Measurements from ENCODE around the gene CST7.

The CST7 gene

DNA sequence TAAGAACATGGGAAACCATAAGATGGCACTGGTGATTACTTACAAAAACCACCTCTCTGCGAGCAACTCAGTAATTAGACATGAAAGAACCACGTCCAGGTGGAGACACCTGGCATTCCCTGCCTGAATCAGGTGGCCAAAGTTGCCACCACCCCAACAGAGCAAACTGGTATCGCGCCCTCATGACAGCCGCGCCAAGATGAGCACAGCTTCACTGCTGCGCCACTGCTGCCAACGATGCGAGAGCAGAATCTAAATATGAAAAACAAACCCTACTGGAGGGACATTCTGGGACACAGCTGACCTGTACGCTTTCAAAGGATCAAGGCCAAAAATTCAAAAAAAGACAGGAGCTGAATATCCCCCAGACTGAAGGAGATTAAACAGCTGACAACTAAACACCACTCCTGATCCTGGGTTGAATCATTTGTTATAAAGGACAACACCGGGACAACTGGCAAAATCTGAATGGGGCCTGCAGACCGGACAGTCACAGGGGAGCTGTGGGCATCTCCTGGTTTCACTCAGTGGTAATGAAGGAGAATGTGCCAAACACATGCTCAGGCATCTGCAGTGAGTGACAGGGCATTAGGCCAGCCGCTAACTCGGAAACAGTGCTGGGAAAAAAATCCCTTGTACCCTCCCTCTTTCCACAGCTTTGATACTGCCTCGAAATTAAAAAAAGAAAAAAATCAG lies 17.4 kb downstream of the CST7 start:
- Histone ChIP-seq H3K4me1 (ENCODE audit: control insufficient read depth, low read length) (no peaks in the 10 kb centered on the region), H3K4me3 (ENCODE audit: low read length) (no peak overlapping the region), H3K4me2 (ENCODE audit: low read length) (no peak overlapping the region), H4K20me1 (ENCODE audit: control insufficient read depth, insufficient read depth, low read depth, low read length) (no peaks in the 10 kb centered on the region; the same call in 1 of the 2 replicates), H3F3A (ENCODE audit: control insufficient read depth, insufficient read depth) (no peaks in the 10 kb centered on the region), H3K27ac (ENCODE audit: low read depth, low read length) (no peak overlapping the region), H3K9me3 (ENCODE audit: control insufficient read depth, insufficient read depth, low read length) (no peaks in the 10 kb centered on the region), H3K9me2 (replicated peaks; ENCODE audit: control insufficient read depth, low read length) (no peaks in the 10 kb centered on the region), H3K79me2 (ENCODE audit: control insufficient read depth, low read length) (no peaks in the 10 kb centered on the region), H3K27me3 (ENCODE audit: control insufficient read depth, low read length) (no peaks in the 10 kb centered on the region), H3K36me3 (ENCODE audit: control insufficient read depth, low read length) (peaks cover 51% of the 10 kb centered on the region)
- no peak for TF ChIP-seq EZH2phosphoT487 (IDR thresholded peaks at IDR 0.05; ENCODE audit: borderline replicate concordance, low read length)
- TF ChIP-seq, protein P1, sequence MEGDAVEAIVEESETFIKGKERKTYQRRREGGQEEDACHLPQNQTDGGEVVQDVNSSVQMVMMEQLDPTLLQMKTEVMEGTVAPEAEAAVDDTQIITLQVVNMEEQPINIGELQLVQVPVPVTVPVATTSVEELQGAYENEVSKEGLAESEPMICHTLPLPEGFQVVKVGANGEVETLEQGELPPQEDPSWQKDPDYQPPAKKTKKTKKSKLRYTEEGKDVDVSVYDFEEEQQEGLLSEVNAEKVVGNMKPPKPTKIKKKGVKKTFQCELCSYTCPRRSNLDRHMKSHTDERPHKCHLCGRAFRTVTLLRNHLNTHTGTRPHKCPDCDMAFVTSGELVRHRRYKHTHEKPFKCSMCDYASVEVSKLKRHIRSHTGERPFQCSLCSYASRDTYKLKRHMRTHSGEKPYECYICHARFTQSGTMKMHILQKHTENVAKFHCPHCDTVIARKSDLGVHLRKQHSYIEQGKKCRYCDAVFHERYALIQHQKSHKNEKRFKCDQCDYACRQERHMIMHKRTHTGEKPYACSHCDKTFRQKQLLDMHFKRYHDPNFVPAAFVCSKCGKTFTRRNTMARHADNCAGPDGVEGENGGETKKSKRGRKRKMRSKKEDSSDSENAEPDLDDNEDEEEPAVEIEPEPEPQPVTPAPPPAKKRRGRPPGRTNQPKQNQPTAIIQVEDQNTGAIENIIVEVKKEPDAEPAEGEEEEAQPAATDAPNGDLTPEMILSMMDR (IDR thresholded peaks at IDR 0.05; ENCODE audit: low read depth, low read length, poor library complexity, severe bottlenecking) = no peak

DNA sequence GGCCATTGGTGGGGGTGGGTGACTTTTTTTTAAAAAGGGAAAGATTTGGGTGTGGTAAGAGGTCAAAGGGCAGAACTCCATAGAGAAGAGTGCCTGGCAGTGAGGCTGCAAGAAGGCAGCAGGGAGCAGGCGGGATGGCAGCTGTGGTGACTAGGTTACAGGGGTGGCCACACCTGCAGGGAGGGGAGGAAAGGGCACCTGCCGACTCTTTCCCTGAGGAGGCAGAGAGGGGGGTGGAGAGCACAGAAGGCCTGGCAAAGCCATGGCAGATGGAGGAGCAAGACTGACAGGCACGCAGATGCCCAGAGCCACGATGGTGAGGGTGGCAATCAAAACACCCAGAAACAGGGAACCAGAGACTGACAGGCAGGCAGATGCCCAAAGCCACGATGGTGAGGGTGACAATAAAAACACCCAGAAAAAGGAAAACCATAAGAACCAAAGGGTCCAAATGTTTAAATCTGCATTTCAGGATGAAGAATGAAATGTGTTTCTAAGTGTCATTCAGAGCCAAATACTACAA lies 19.3 kb downstream of the CST7 start:
- no peaks in the 10 kb centered on the region for H3K4me1 ChIP-seq (ENCODE audit: control insufficient read depth, low read length)
- no peak overlapping the region for H3K4me2 ChIP-seq (ENCODE audit: low read length)
- no peaks in the 10 kb centered on the region; the same call in 1 of the 2 replicates for H4K20me1 ChIP-seq (ENCODE audit: control insufficient read depth, insufficient read depth, low read depth, low read length)
- no peaks in the 10 kb centered on the region for H3K79me2 ChIP-seq (ENCODE audit: control insufficient read depth, low read length)
- H3K36me3 ChIP-seq (ENCODE audit: control insufficient read depth, low read length) = peaks cover 64% of the 10 kb centered on the region
- H3K9me2 ChIP-seq (replicated peaks; ENCODE audit: control insufficient read depth, low read length) = no peaks in the 10 kb centered on the region
- no peaks in the 10 kb centered on the region for H3K27me3 ChIP-seq (ENCODE audit: control insufficient read depth, low read length)
- no peaks in the 10 kb centered on the region for H3F3A ChIP-seq (ENCODE audit: control insufficient read depth, insufficient read depth)
- no peak for TF ChIP-seq EZH2phosphoT487 (IDR thresholded peaks at IDR 0.05; ENCODE audit: borderline replicate concordance, low read length)
- TF ChIP-seq, protein P1 (IDR thresholded peaks at IDR 0.05; ENCODE audit: low read depth, low read length, poor library complexity, severe bottlenecking) = no peak
- H3K9me3 ChIP-seq (ENCODE audit: control insufficient read depth, insufficient read depth, low read length) = no peaks in the 10 kb centered on the region
- H3K4me3 ChIP-seq (ENCODE audit: low read length) = no peak overlapping the region
- H3K27ac ChIP-seq (ENCODE audit: low read depth, low read length) = no peak overlapping the region

DNA sequence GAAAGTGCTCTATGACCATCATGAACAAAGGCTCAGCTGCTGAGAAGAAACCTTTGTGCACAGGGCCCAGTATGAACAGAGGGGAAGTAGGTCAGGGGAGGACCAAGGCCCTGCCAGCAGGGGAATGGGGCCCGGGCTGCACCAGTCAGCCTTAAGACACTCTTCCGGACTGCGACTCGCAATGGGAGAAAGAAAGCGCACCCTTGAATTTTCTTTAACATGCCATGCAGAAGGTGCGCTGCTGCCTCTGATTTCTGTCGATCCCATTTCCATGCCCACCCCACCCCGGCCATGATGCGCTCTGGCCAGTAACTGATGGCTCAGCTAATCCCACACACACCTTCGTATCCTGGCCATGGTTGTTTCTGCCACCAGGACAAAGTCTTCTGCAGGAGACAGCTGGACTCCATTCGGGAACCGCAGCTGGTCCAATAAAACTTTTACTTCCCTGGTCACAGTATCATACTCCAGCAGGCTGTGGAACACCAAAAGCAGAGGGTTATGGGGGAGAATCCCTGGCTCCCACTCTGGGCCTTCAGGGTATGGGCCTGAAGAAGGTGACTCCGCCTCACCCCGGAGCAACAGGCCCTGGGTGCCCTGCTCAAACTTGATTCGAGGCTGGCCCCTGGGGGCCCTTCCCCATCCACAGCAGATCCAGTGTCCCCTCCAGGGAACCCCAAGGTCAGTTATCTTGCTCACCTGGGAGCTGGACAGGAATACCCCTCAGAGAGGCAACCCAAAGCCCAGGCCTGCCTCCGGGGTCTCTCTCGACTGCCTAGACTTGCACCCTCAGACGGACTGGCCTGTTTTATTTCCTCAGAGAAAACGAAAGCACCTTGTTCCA lies 20.3 kb downstream of the CST7 start:
- H3K9me2 ChIP-seq (replicated peaks; ENCODE audit: control insufficient read depth, low read length) = no peaks in the 10 kb centered on the region
- no peaks in the 10 kb centered on the region for H3K27me3 ChIP-seq (ENCODE audit: control insufficient read depth, low read length)
- H3K9me3 ChIP-seq (ENCODE audit: control insufficient read depth, insufficient read depth, low read length) = no peaks in the 10 kb centered on the region
- H3F3A ChIP-seq (ENCODE audit: control insufficient read depth, insufficient read depth) = no peaks in the 10 kb centered on the region
- no peaks in the 10 kb centered on the region for H3K79me2 ChIP-seq (ENCODE audit: control insufficient read depth, low read length)
- no peaks in the 10 kb centered on the region for H3K4me1 ChIP-seq (ENCODE audit: control insufficient read depth, low read length)
- H4K20me1 ChIP-seq (ENCODE audit: control insufficient read depth, insufficient read depth, low read depth, low read length) = no peaks in the 10 kb centered on the region; the same call in 1 of the 2 replicates
- TF ChIP-seq, protein P1 (IDR thresholded peaks at IDR 0.05; ENCODE audit: low read depth, low read length, poor library complexity, severe bottlenecking) = no peak
- TF ChIP-seq EZH2phosphoT487 (IDR thresholded peaks at IDR 0.05; ENCODE audit: borderline replicate concordance, low read length) = no peak
- peaks cover 62% of the 10 kb centered on the region for H3K36me3 ChIP-seq (ENCODE audit: control insufficient read depth, low read length)
- H3K27ac ChIP-seq (ENCODE audit: low read depth, low read length) = no peak overlapping the region
- H3K4me2 ChIP-seq (ENCODE audit: low read length) = no peak overlapping the region
- no peak overlapping the region for H3K4me3 ChIP-seq (ENCODE audit: low read length)
